ENCODE results near the gene CMTM4. TPM values are rescaled to one million over a fixed set of nuclear protein-coding genes. Genes with fewer than 3 reads are reported as not detected.

Gene CMTM4
- total and polyA plus RNA-seq, 2 of the 8 experiments (the other 6 are each of a cell fraction or from before 2014, with no cell fraction given), result 35.3 to 51.7 TPM

- H3K27me3 ChIP-seq (replicated peaks in 1 of 4; ENCODE audit: control insufficient read depth in 3 of 4, extremely low read depth in 1 of 4, insufficient read depth in 3 of 4, low read length in 3 of 4), result no peaks in the 10 kb centered on the region
- FAIRE-seq (no peak), DNase-seq (ENCODE audit: low read depth in 1 of 2, low spot score in 2 of 2) (no peak)
- H3K9ac ChIP-seq (replicated peaks in 1 of 4; ENCODE audit: extremely low read depth in 1 of 4, low read depth in 3 of 4, low read length in 3 of 4), result no peak overlapping the region
- H3K36me3 ChIP-seq (ENCODE audit: control insufficient read depth in 2 of 4, insufficient read depth in 4 of 4, low read length in 3 of 4), result peaks cover 3 to 25% (median 6%) of the 10 kb centered on the region in 4 experiments; a peak in 4 of 8 replicates
- no peak overlapping the region for H2BK120ac ChIP-seq (replicated peaks; ENCODE audit: low read depth, low read length)
- H3K23ac ChIP-seq (ENCODE audit: insufficient read length), result no peak overlapping the region
- no peak overlapping the region for H4K91ac ChIP-seq (replicated peaks; ENCODE audit: insufficient read length, low read length)
- ChIA-PET POLR2A (ENCODE audit: partially characterized antibody) (interaction anchor here (0.8 to 2.9 kb wide), 4 partner anchors 8 to 27 kb away, joined by 3 to 9 read pairs (median 4); no protein-coding TSS in a partner anchor), CTCF (ENCODE audit: partially characterized antibody) (interaction anchor here (1.1 to 2.6 kb wide), 6 partner anchors 9 to 283 kb away, joined by 3 to 10 read pairs (median 5); no protein-coding TSS in a partner anchor)
- H3K14ac ChIP-seq (ENCODE audit: insufficient read length), result no peak overlapping the region
- 89% methylated on average over 3 of the region's 3 CpGs; no CpG with 5 or more reads in 1 of the 2 experiments for WGBS, 2 experiments (ENCODE audit: extremely low coverage in 1 of 2, insufficient coverage in 1 of 2, insufficient read length in 1 of 2, insufficient replicate concordance in 2 of 2, low coverage in 1 of 2, low lambda C conversion rate in 2 of 2, missing lambda C conversion rate in 1 of 2)
- H2BK5ac ChIP-seq (ENCODE audit: low read depth, low read length), result no peak overlapping the region
- no peak overlapping the region for H3K4me3 ChIP-seq (ENCODE audit: extremely low read depth in 1 of 4, insufficient read depth in 2 of 4, low read depth in 3 of 4, low read length in 4 of 4)
- no peaks in the 10 kb centered on the region; the same call in 1 of the 2 replicates for H3K79me1 ChIP-seq (ENCODE audit: low read depth, low read length)
- H3K79me2 ChIP-seq (ENCODE audit: control insufficient read depth in 1 of 2, insufficient read depth in 2 of 2, low read length in 2 of 2), result no peaks in the 10 kb centered on the region
- H2BK20ac ChIP-seq (ENCODE audit: low read length), result no peak overlapping the region
- H3K4me1 ChIP-seq (replicated peaks in 1 of 4; ENCODE audit: control insufficient read depth in 3 of 4, insufficient read depth in 4 of 4, low read length in 3 of 4), result peaks cover 0 to 4% (median 1%) of the 10 kb centered on the region in 4 experiments; a peak in 3 of 7 replicates
- peaks cover 0 to 4% of the 10 kb centered on the region in 2 experiments for H4K20me1 ChIP-seq (replicated peaks in 1 of 2; ENCODE audit: control insufficient read depth in 1 of 2, insufficient read depth in 2 of 2, low read length in 2 of 2)
- no peak overlapping the region for H3K56ac ChIP-seq (replicated peaks; ENCODE audit: insufficient read length, low read depth, low read length)
- no peaks in the 10 kb centered on the region for H3K23me2 ChIP-seq (ENCODE audit: low read depth, low read length)
- no peak overlapping the region for H4K5ac ChIP-seq (ENCODE audit: insufficient read length, low read depth, low read length)
- H3K18ac ChIP-seq (ENCODE audit: extremely low read depth, low read length), result no peak overlapping the region
- H3K4ac ChIP-seq (replicated peaks; ENCODE audit: insufficient read length, low read depth, low read length), result no peak overlapping the region
- no peak overlapping the region for H2AFZ ChIP-seq (ENCODE audit: low read length)
- no peak overlapping the region for H2BK15ac ChIP-seq (ENCODE audit: low read length)
- no peak overlapping the region for H4K8ac ChIP-seq (ENCODE audit: extremely low read depth, insufficient read depth, low read length)
- no peak overlapping the region for H3K27ac ChIP-seq (ENCODE audit: low read depth, low read length)
- no peaks in the 10 kb centered on the region for H3K9me3 ChIP-seq (ENCODE audit: insufficient read depth in 2 of 2, low read depth in 1 of 2, low read length in 1 of 2)
- no peak for TF ChIP-seq ASH2L (IDR thresholded peaks at IDR 0.05; ENCODE audit: low read length)
- TF ChIP-seq GTF2F1 (IDR thresholded peaks at IDR 0.05; ENCODE audit: borderline replicate concordance, low read depth, low read length), result no peak
- no peak for TF ChIP-seq CREB1 (IDR thresholded peaks at IDR 0.05)
- no peak for TF ChIP-seq BACH1 (IDR thresholded peaks at IDR 0.05; ENCODE audit: low read length)
- no peak for TF ChIP-seq TAF7 (optimal IDR thresholded peaks at IDR 0.05; ENCODE audit: borderline replicate concordance, low read depth, low read length)
- no peak for TF ChIP-seq RFX5 (IDR thresholded peaks at IDR 0.05; ENCODE audit: borderline replicate concordance, low read depth, low read length)
- TF ChIP-seq TCF12 (IDR thresholded peaks at IDR 0.05; ENCODE audit: low read depth, low read length), result no peak
- no peak for TF ChIP-seq RXRA (IDR thresholded peaks at IDR 0.05; ENCODE audit: insufficient read depth, low read depth, low read length)
- no peak for TF ChIP-seq RNF2 (IDR thresholded peaks at IDR 0.05; ENCODE audit: borderline replicate concordance, low read depth, low read length, missing control alignments, poor library complexity, severe bottlenecking)
- TF ChIP-seq SRF (IDR thresholded peaks at IDR 0.05; ENCODE audit: low read depth, low read length), result no peak
- no peak overlapping the region for H2AK5ac ChIP-seq (ENCODE audit: low read depth, low read length)
- no peak overlapping the region for H2BK12ac ChIP-seq (ENCODE audit: low read depth, low read length)
- H3K4me2 ChIP-seq (ENCODE audit: insufficient read depth in 1 of 2, low read depth in 2 of 2, low read length in 2 of 2), result no peak overlapping the region
Observed at GRCh38 chr16:66623755-66624154, 72.8 kb downstream of the CMTM4 start.

All from H1 (cell line).